SK-N-SH (cell line): ENCODE data around the gene TNRC6B. TPM values are rescaled to one million over a fixed set of nuclear protein-coding genes. Genes with fewer than 3 reads are reported as not detected.

Experiments
- CTCF ChIA-PET: fragments of 300-600, 350-600 bp; formaldehyde crosslinking; extraction: SDS; loops from one replicate; lab custom pipeline; 2021; lab: Yijun Ruan, JAX
- POLR2A ChIA-PET: fragments of 350-600 bp; sonication (Branson Sonifier 250); formaldehyde crosslinking; extraction: SDS; loops from one replicate; lab custom pipeline; 2020; ENCODE audit warnings: antibody characterized with exemption, inconsistent platforms; lab: Yijun Ruan, JAX
- DNase-seq: peaks from one replicate; pipeline ENCODE4 v3.0.0; 2012
- H2AFZ ChIP-seq: fragments of 200-600 bp; sonication (generic); 2 replicates; pipeline ENCODE4 v1.8.1; 2016; ENCODE audit warnings: antibody characterized with exemption, mild to moderate bottlenecking, low read depth
- H3F3A ChIP-seq: fragments of 200-600 bp; sonication (generic); replicated peaks from 2 replicates; pipeline ENCODE3; 2016; ENCODE audit warnings: antibody characterized with exemption, mild to moderate bottlenecking; ENCODE audit not compliant: insufficient read depth
- H3K27ac ChIP-seq, 2 experiments: fragments of 200-500 bp in 1 of 2; fragments of 200-600 bp in 1 of 2; sonication (Bioruptor generic) in 1 of 2; sonication (generic), shearing (Covaris generic) in 1 of 2; 2 replicates each; pipeline versions ENCODE4 v1.5.1 to v1.6.1; 2014 to 2016; ENCODE audit warnings: low read depth in 2 of 2, inconsistent platforms in 1 of 2, low read length in 1 of 2, mild to moderate bottlenecking in 1 of 2, mixed read lengths in 1 of 2
- H3K27me3 ChIP-seq: fragments of 200-600 bp; sonication (generic), shearing (Covaris generic); 2 replicates; pipeline ENCODE4 v1.6.1; 2016; ENCODE audit warnings: mixed run types; ENCODE audit not compliant: insufficient read depth
- H3K36me3 ChIP-seq, 2 experiments: fragments of 200-500 bp in 1 of 2; fragments of 200-600 bp in 1 of 2; sonication (Bioruptor generic) in 1 of 2; sonication (generic) in 1 of 2; replicated peaks in 1 of 2; 2 replicates each; pipeline versions ENCODE3 to v1.5.1; 2014 to 2016; ENCODE audit warnings: low read length in 1 of 2, mild to moderate bottlenecking in 1 of 2; ENCODE audit not compliant: insufficient read depth in 2 of 2, control insufficient read depth in 1 of 2
- H3K4me1 ChIP-seq, 2 experiments: fragments of 200-500 bp in 1 of 2; fragments of 200-600 bp in 1 of 2; sonication (Bioruptor generic) in 1 of 2; sonication (generic), shearing (Covaris generic) in 1 of 2; 2 replicates each; pipeline versions ENCODE4 v1.5.1 to v1.6.1; 2014 to 2016; ENCODE audit warnings: low read depth in 1 of 2, low read length in 1 of 2, mixed run types in 1 of 2; ENCODE audit not compliant: insufficient read depth in 2 of 2, control insufficient read depth in 1 of 2
- H3K4me2 ChIP-seq: fragments of 200-600 bp; sonication (generic), shearing (Covaris generic); 2 replicates; pipeline ENCODE4 v1.6.1; 2017; ENCODE audit warnings: mixed run types
- H3K4me3 ChIP-seq, 2 experiments: fragments of 200-500 bp in 1 of 2; fragments of 200-600 bp in 1 of 2; sonication (Bioruptor generic) in 1 of 2; sonication (generic), shearing (Covaris generic) in 1 of 2; 2 replicates each; pipeline versions ENCODE4 v1.5.1 to v1.8.1; 2014 to 2016; ENCODE audit warnings: low read depth in 2 of 2, inconsistent platforms in 1 of 2, low read length in 1 of 2, mild to moderate bottlenecking in 1 of 2, mixed read lengths in 1 of 2, moderate library complexity in 1 of 2
- H3K79me2 ChIP-seq: fragments of 200-600 bp; sonication (generic); 2 replicates; pipeline ENCODE4 v1.8.1; 2017; ENCODE audit warnings: mild to moderate bottlenecking; ENCODE audit not compliant: insufficient read depth
- H3K9ac ChIP-seq: fragments of 200-600 bp; sonication (generic); 2 replicates; pipeline ENCODE4 v1.6.1; 2017; ENCODE audit warnings: mixed run types
- H3K9me2 ChIP-seq: fragments of 200-600 bp; sonication (generic); 2 replicates; pipeline ENCODE4 v1.6.1; 2017; ENCODE audit warnings: mixed run types
- H3K9me3 ChIP-seq: fragments of 200-600 bp; sonication (generic); 2 replicates; pipeline ENCODE4 v1.6.1; 2017; ENCODE audit warnings: mixed run types, mild to moderate bottlenecking, moderate library complexity
- H4K20me1 ChIP-seq: fragments of 200-600 bp; sonication (generic); 2 replicates; pipeline ENCODE4 v1.6.1; 2017; ENCODE audit warnings: mild to moderate bottlenecking, mixed run types; ENCODE audit not compliant: insufficient read depth
- CHD2 ChIP-seq: fragments of 150-350 bp; IDR thresholded peaks from 2 replicates; pipeline ENCODE4 v1.6.1; 2018; ENCODE audit warnings: low read length; ENCODE audit not compliant: partially characterized antibody
- CTCF ChIP-seq: fragments of 200-600 bp; sonication (generic); IDR thresholded peaks from 2 replicates; pipeline ENCODE4 v1.6.1; 2017; ENCODE audit warnings: antibody characterized with exemption, mild to moderate bottlenecking, moderate library complexity
- EZH2phosphoT487 ChIP-seq: fragments of 200-600 bp; sonication (generic); IDR thresholded peaks from 2 replicates; pipeline ENCODE4 v1.6.1; 2017; ENCODE audit warnings: low read depth, mixed run types, mild to moderate bottlenecking, antibody characterized with exemption, moderate library complexity, borderline replicate concordance
- FOXJ3 ChIP-seq: sonication (generic); formaldehyde crosslinking; IDR thresholded peaks from 2 replicates; pipeline ENCODE4 v1.5.1; 2020; ENCODE audit warnings: mild to moderate bottlenecking, missing genetic modification reagents
- GATA2 ChIP-seq: sonication (generic); formaldehyde crosslinking; IDR thresholded peaks from 2 replicates; pipeline ENCODE4 v1.5.0; 2020; ENCODE audit warnings: mild to moderate bottlenecking, missing genetic modification reagents
- JUND ChIP-seq: IDR thresholded peaks from 2 replicates; pipeline ENCODE4 v1.4.0; 2012
- NFIC ChIP-seq: IDR thresholded peaks from 2 replicates; pipeline ENCODE4 v1.4.0; 2012; ENCODE audit warnings: borderline replicate concordance
- NRF1 ChIP-seq: IDR thresholded peaks from 2 replicates; pipeline ENCODE4 v1.6.1; 2012; ENCODE audit warnings: low read depth, mild to moderate bottlenecking, low read length
- REST ChIP-seq: IDR thresholded peaks from 2 replicates; pipeline ENCODE4 v1.6.1; 2012; ENCODE audit warnings: mild to moderate bottlenecking, low read depth, low read length, moderate library complexity
- RFX5 ChIP-seq: IDR thresholded peaks from 2 replicates; pipeline ENCODE4 v1.6.1; 2012; ENCODE audit warnings: mild to moderate bottlenecking, improper control_type of control experiment, low read length
- TEAD4 ChIP-seq: IDR thresholded peaks from 2 replicates; pipeline ENCODE4 v1.4.0; 2012; ENCODE audit warnings: mild to moderate bottlenecking, borderline replicate concordance; ENCODE audit not compliant: insufficient read depth
- USF2 ChIP-seq: fragments of 150-350 bp; IDR thresholded peaks from 2 replicates; pipeline ENCODE4 v1.6.1; 2017; ENCODE audit warnings: antibody characterized with exemption, low read length, low read depth, borderline replicate concordance
- whole genome bisulfite sequencing: methylation state at CpG from one replicate; pipeline ENCODE4 v1.1.6; 2017; ENCODE audit warnings: low lambda C conversion rate; 5-methylcytosine and 5-hydroxymethylcytosine counted together
- polyA plus RNA-seq, 3 experiments: library from polyadenylated mRNA; depleted of rRNA; stranded (reverse); fragments of >200 nt; gene quantifications; 2 replicates each; pipeline ENCODE4 v1.2.3, GENCODE V29; 2012

Gene TNRC6B
- polyA plus RNA-seq, 1 of the 3 experiments (the other 2 are of a cell fraction): 1.2 TPM

- Histone ChIP-seq H3K79me2 (no peaks in the 10 kb centered on the region), H4K20me1 (no peaks in the 10 kb centered on the region), H2AFZ (no peak overlapping the region), H3K4me2 (no peak overlapping the region), H3F3A (no peaks in the 10 kb centered on the region), H3K27me3 (no peaks in the 10 kb centered on the region), H3K36me3 (no peaks in the 10 kb centered on the region), H3K27ac (no peak overlapping the region), H3K4me3 (no peak overlapping the region), H3K4me1 (peaks cover 0 to 13% of the 10 kb centered on the region in 2 experiments; a peak in 3 of 4 replicates), H3K9ac (no peak overlapping the region), H3K9me2 (no peaks in the 10 kb centered on the region), H3K9me3 (no peaks in the 10 kb centered on the region)
- WGBS: 95% methylated on average over 10 of the region's 10 CpGs
- no peak for TF ChIP-seq CHD2
- no peak for TF ChIP-seq REST
- no peak for TF ChIP-seq USF2
- no peak for TF ChIP-seq RFX5
- no peak for TF ChIP-seq NRF1
- TF ChIP-seq EZH2phosphoT487: no peak
- TF ChIP-seq TEAD4: no peak
- no peak for TF ChIP-seq FOXJ3
- TF ChIP-seq CTCF: no peak
- TF ChIP-seq GATA2 (CRISPR knock-in tag): no peak
- TF ChIP-seq NFIC: no peak
- no peak for TF ChIP-seq JUND
- POLR2A ChIA-PET: no interaction called here
- CTCF ChIA-PET: interaction anchor here (1.2 kb wide), 1 partner anchor 17 kb away, joined by 3 read pairs; no protein-coding TSS in a partner anchor
- DNase-seq: no peak
Measured at GRCh38 chr22:40330615-40331014, 152.9 kb downstream of the TNRC6B start.
